ENCODE data around the gene TMEM132D. TPM values are rescaled to one million over a fixed set of nuclear protein-coding genes. Genes with fewer than 3 reads are reported as not detected.

The TMEM132D gene
- total and polyA plus RNA-seq, 2 of the 8 experiments (the other 6 are each of a cell fraction or from before 2014, with no cell fraction given), result 3.5 to 10.1 TPM

DNA sequence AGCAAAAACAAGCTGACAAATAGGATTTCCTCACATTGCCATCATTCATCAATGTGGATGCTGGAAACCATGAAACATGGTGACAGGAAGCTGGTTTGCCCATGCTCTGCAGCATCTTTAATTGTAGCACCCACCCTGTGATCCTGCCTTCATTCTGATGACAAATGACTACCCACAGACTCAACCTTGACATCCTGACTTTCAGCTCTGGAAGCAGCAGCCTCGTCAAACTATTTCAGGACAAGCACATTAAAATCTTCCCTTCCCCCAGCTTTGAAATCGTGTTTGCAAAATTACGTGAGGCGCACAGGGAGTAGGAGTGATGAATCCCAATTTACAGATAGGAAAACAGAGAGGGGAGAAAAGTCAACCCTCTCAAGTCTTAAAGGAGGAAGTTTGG lies 765.0 kb downstream of the TMEM132D start:
- Histone ChIP-seq H3K9me3 (ENCODE audit: insufficient read depth in 2 of 2, low read depth in 1 of 2, low read length in 1 of 2) (no peaks in the 10 kb centered on the region), H3K23ac (ENCODE audit: insufficient read length) (no peak overlapping the region), H2BK5ac (ENCODE audit: low read depth, low read length) (no peak overlapping the region), H4K20me1 (replicated peaks in 1 of 2; ENCODE audit: control insufficient read depth in 1 of 2, insufficient read depth in 2 of 2, low read length in 2 of 2) (peaks cover 0 to 7% of the 10 kb centered on the region in 2 experiments), H3K14ac (ENCODE audit: insufficient read length) (no peak overlapping the region), H3K18ac (ENCODE audit: extremely low read depth, low read length) (no peak overlapping the region), H3K56ac (replicated peaks; ENCODE audit: insufficient read length, low read depth, low read length) (no peak overlapping the region), H3K27me3 (replicated peaks in 1 of 4; ENCODE audit: control insufficient read depth in 3 of 4, extremely low read depth in 1 of 4, insufficient read depth in 3 of 4, low read length in 3 of 4) (no peaks in the 10 kb centered on the region), H2BK15ac (ENCODE audit: low read length) (no peak overlapping the region), H4K5ac (ENCODE audit: insufficient read length, low read depth, low read length) (no peak overlapping the region), H4K8ac (ENCODE audit: extremely low read depth, insufficient read depth, low read length) (no peak overlapping the region), H3K4me1 (replicated peaks in 1 of 4; ENCODE audit: control insufficient read depth in 3 of 4, insufficient read depth in 4 of 4, low read length in 3 of 4) (no peaks in the 10 kb centered on the region), H2AK5ac (ENCODE audit: low read depth, low read length) (no peak overlapping the region), H3K4ac (replicated peaks; ENCODE audit: insufficient read length, low read depth, low read length) (no peak overlapping the region), H3K27ac (ENCODE audit: low read depth, low read length) (no peak overlapping the region), H2BK120ac (replicated peaks; ENCODE audit: low read depth, low read length) (no peak overlapping the region), H4K91ac (replicated peaks; ENCODE audit: insufficient read length, low read length) (no peak overlapping the region), H2AFZ (ENCODE audit: low read length) (no peak overlapping the region), H3K79me2 (ENCODE audit: control insufficient read depth in 1 of 2, insufficient read depth in 2 of 2, low read length in 2 of 2) (no peaks in the 10 kb centered on the region), H3K4me3 (ENCODE audit: extremely low read depth in 1 of 4, insufficient read depth in 2 of 4, low read depth in 3 of 4, low read length in 4 of 4) (no peak overlapping the region), H3K79me1 (ENCODE audit: low read depth, low read length) (no peaks in the 10 kb centered on the region), H3K9ac (replicated peaks in 1 of 4; ENCODE audit: extremely low read depth in 1 of 4, low read depth in 3 of 4, low read length in 3 of 4) (no peak overlapping the region), H2BK20ac (ENCODE audit: low read length) (no peak overlapping the region), H2BK12ac (ENCODE audit: low read depth, low read length) (no peak overlapping the region), H3K23me2 (ENCODE audit: low read depth, low read length) (peaks cover 10% of the 10 kb centered on the region; the same call in 1 of the 2 replicates), H3K4me2 (ENCODE audit: insufficient read depth in 1 of 2, low read depth in 2 of 2, low read length in 2 of 2) (no peak overlapping the region), H3K36me3 (ENCODE audit: control insufficient read depth in 2 of 4, insufficient read depth in 4 of 4, low read length in 3 of 4) (no peaks in the 10 kb centered on the region; a peak in 1 of 8 replicates)
- CTCF ChIA-PET (ENCODE audit: partially characterized antibody), result interaction anchor here (0.9 to 1.4 kb wide), 2 partner anchors 14 to 23 kb away, joined by 3 read pairs; no protein-coding TSS in a partner anchor
- TF ChIP-seq TAF7 (optimal IDR thresholded peaks at IDR 0.05; ENCODE audit: borderline replicate concordance, low read depth, low read length) (no peak), ASH2L (IDR thresholded peaks at IDR 0.05; ENCODE audit: low read length) (no peak), RAD21 (IDR thresholded peaks at IDR 0.05 in 1 of 2, conservative IDR thresholded peaks at IDR 0.05 in 1 of 2; ENCODE audit: low read depth in 2 of 2, low read length in 2 of 2) (no peak), EP300 (IDR thresholded peaks at IDR 0.05; ENCODE audit: borderline replicate concordance in 1 of 2, low read depth in 2 of 2, low read length in 2 of 2) (no peak), TBP (IDR thresholded peaks at IDR 0.05; ENCODE audit: low read depth, low read length) (no peak), ATF2 (IDR thresholded peaks at IDR 0.05; ENCODE audit: low read length) (no peak)
- no peak for DNase-seq (ENCODE audit: low read depth in 1 of 2, low spot score in 2 of 2)
- 88% methylated on average over 4 of the region's 4 CpGs; no CpG with 5 or more reads in 1 of the 2 experiments for WGBS, 2 experiments (ENCODE audit: extremely low coverage in 1 of 2, insufficient coverage in 1 of 2, insufficient read length in 1 of 2, insufficient replicate concordance in 2 of 2, low coverage in 1 of 2, low lambda C conversion rate in 2 of 2, missing lambda C conversion rate in 1 of 2)
- POLR2A ChIA-PET (ENCODE audit: partially characterized antibody), result no interaction called here
- FAIRE-seq, result no peak

Data from H1 (cell line).